ENCODE measurements around the gene ACTN4. TPM values are rescaled to one million over a fixed set of nuclear protein-coding genes. Genes with fewer than 3 reads are reported as not detected.

Gene ACTN4
- total and polyA plus RNA-seq, 2 donors (not counting 1 experiment from before 2014, with no cell fraction given): 108 to 164 TPM

GRCh38 chr19:38713227-38713649, 65.8 kb downstream of the ACTN4 start:
- H3K27ac ChIP-seq (ENCODE audit: low read length in 2 of 2): no peak overlapping the region
- peaks cover 0 to 76% of the 10 kb centered on the region in 2 experiments for H3K36me3 ChIP-seq (replicated peaks in 1 of 2; ENCODE audit: control extremely low read depth in 1 of 2, control insufficient read depth in 1 of 2, extremely low read depth in 1 of 2, insufficient read depth in 2 of 2, low read length in 1 of 2)
- ChIA-PET CTCF (no interaction called here), POLR2A (interaction anchor here (0.6 kb wide), 1 partner anchor 85 kb away, joined by 4 read pairs; no protein-coding TSS in a partner anchor)
- H4K20me1 ChIP-seq (ENCODE audit: control insufficient read depth, insufficient read depth, low read length, poor library complexity, severe bottlenecking): no peaks in the 10 kb centered on the region
- no peaks in the 10 kb centered on the region for H3K9me3 Mint-ChIP-seq (ENCODE audit: insufficient read depth)
- WGBS (ENCODE audit: insufficient coverage): 94% methylated on average over 12 of the region's 19 CpGs
- no peaks in the 10 kb centered on the region for H3K27me3 Mint-ChIP-seq
- no peak overlapping the region for H3K4me3 Mint-ChIP-seq
- no peak for DNase-seq
- no peaks in the 10 kb centered on the region for H3K27me3 ChIP-seq (replicated peaks in 1 of 4; ENCODE audit: control extremely low read depth in 1 of 4, control insufficient read depth in 3 of 4, insufficient read depth in 4 of 4, low read length in 3 of 4)
- H3K4me2 ChIP-seq (replicated peaks; ENCODE audit: low read depth, low read length, poor library complexity, severe bottlenecking): no peak overlapping the region
- H3K4me1 Mint-ChIP-seq: no peaks in the 10 kb centered on the region
- no peak for ATAC-seq (ENCODE audit: low read depth)
- no peak overlapping the region for H2AFZ ChIP-seq (ENCODE audit: insufficient read depth, low read depth, low read length, poor library complexity, severe bottlenecking)
- no peak overlapping the region for H3K27ac Mint-ChIP-seq
- no peaks in the 10 kb centered on the region for H3K79me2 ChIP-seq (ENCODE audit: control insufficient read depth, insufficient read depth, low read length)
- intact Hi-C loops (cut with micrococcal nuclease): no loop called here
- H3K4me3 ChIP-seq (ENCODE audit: control extremely low read depth in 1 of 5, extremely low read depth in 1 of 5, insufficient read depth in 1 of 5, low read depth in 2 of 5, low read length in 4 of 5): no peak overlapping the region
- H3K9ac ChIP-seq (ENCODE audit: low read length): no peak overlapping the region
- TF ChIP-seq CTCF (IDR thresholded peaks at IDR 0.05): no peak
- TF ChIP-seq EZH2 (IDR thresholded peaks at IDR 0.05; ENCODE audit: borderline replicate concordance, insufficient read depth, low read depth, low read length, poor library complexity, severe bottlenecking): no peak
- H3K9me3 ChIP-seq (ENCODE audit: control extremely low read depth in 1 of 3, control insufficient read depth in 2 of 3, insufficient read depth in 1 of 3, low read length in 2 of 3): no peaks in the 10 kb centered on the region
- no peaks in the 10 kb centered on the region for H3K4me1 ChIP-seq (ENCODE audit: control insufficient read depth in 2 of 2, insufficient read depth in 2 of 2, low read length in 2 of 2)

- Mint-ChIP-seq H3K27ac (no peak overlapping the region), H3K27me3 (no peaks in the 10 kb centered on the region), H3K4me3 (no peak overlapping the region), H3K4me1 (no peaks in the 10 kb centered on the region), H3K9me3 (ENCODE audit: insufficient read depth) (no peaks in the 10 kb centered on the region)
- ATAC-seq (ENCODE audit: low read depth): no peak
- H3K4me2 ChIP-seq (replicated peaks; ENCODE audit: low read depth, low read length, poor library complexity, severe bottlenecking): no peak overlapping the region
- no peaks in the 10 kb centered on the region for H3K4me1 ChIP-seq (ENCODE audit: control insufficient read depth in 2 of 2, insufficient read depth in 2 of 2, low read length in 2 of 2)
- no peaks in the 10 kb centered on the region for H4K20me1 ChIP-seq (ENCODE audit: control insufficient read depth, insufficient read depth, low read length, poor library complexity, severe bottlenecking)
- DNase-seq: no peak
- no peak overlapping the region for H3K9ac ChIP-seq (ENCODE audit: low read length)
- H2AFZ ChIP-seq (ENCODE audit: insufficient read depth, low read depth, low read length, poor library complexity, severe bottlenecking): no peak overlapping the region
- POLR2A ChIA-PET: interaction anchor here (0.6 kb wide), 1 partner anchor 85 kb away, joined by 4 read pairs; no protein-coding TSS in a partner anchor
- H3K27ac ChIP-seq (ENCODE audit: low read length in 2 of 2): no peak overlapping the region
- H3K4me3 ChIP-seq (ENCODE audit: control extremely low read depth in 1 of 5, extremely low read depth in 1 of 5, insufficient read depth in 1 of 5, low read depth in 2 of 5, low read length in 4 of 5): no peak overlapping the region
- TF ChIP-seq CTCF (IDR thresholded peaks at IDR 0.05): no peak
- TF ChIP-seq EZH2 (IDR thresholded peaks at IDR 0.05; ENCODE audit: borderline replicate concordance, insufficient read depth, low read depth, low read length, poor library complexity, severe bottlenecking): no peak
- WGBS (ENCODE audit: insufficient coverage): 99% methylated on average over 11 of the region's 14 CpGs
- no peaks in the 10 kb centered on the region for H3K9me3 ChIP-seq (ENCODE audit: control extremely low read depth in 1 of 3, control insufficient read depth in 2 of 3, insufficient read depth in 1 of 3, low read length in 2 of 3)
- CTCF ChIA-PET: no interaction called here
- no peaks in the 10 kb centered on the region for H3K79me2 ChIP-seq (ENCODE audit: control insufficient read depth, insufficient read depth, low read length)
- peaks cover 0 to 69% of the 10 kb centered on the region in 2 experiments for H3K36me3 ChIP-seq (replicated peaks in 1 of 2; ENCODE audit: control extremely low read depth in 1 of 2, control insufficient read depth in 1 of 2, extremely low read depth in 1 of 2, insufficient read depth in 2 of 2, low read length in 1 of 2)
- no peaks in the 10 kb centered on the region for H3K27me3 ChIP-seq (replicated peaks in 1 of 4; ENCODE audit: control extremely low read depth in 1 of 4, control insufficient read depth in 3 of 4, insufficient read depth in 4 of 4, low read length in 3 of 4)
- intact Hi-C loops (cut with micrococcal nuclease): no loop called here
These were observed 66.4 kb downstream of the ACTN4 start for GRCh38 chr19:38713865-38714264.

Data from B cell (primary cell).